Motor neuron (in vitro differentiated cells): Measurements from ENCODE around the gene CLCN2. TPM values are rescaled to one million over a fixed set of nuclear protein-coding genes. Genes with fewer than 3 reads are reported as not detected.

Source experiments
- ATAC-seq, 8 experiments: fragments of 200-7000 bp; cut with Tn5 transposase; replicated peaks in 6 of 8; 2 replicates each; pipeline ENCODE4 v1.8.0; 2021; ENCODE audit warnings: mild to moderate bottlenecking in 8 of 8, moderate library complexity in 8 of 8
- H3K27ac ChIP-seq, 2 donors: fragments of 250-450 bp; sonication (Bioruptor Pico); 2 replicates each; pipeline ENCODE4 v1.9.0; 2021; ENCODE audit warnings: antibody characterized with exemption in 2 of 2, mild to moderate bottlenecking in 2 of 2, moderate library complexity in 1 of 2
- H3K4me1 ChIP-seq, 2 donors: fragments of 250-450 bp; sonication (Bioruptor Pico); replicated peaks in 1 of 2; 2 replicates each; pipeline ENCODE4 v1.6.1; 2021; ENCODE audit warnings: antibody characterized with exemption in 2 of 2, mild to moderate bottlenecking in 2 of 2, moderate library complexity in 1 of 2
- H3K4me3 ChIP-seq, 5 donors: fragments of 250-450 bp; sonication (Bioruptor Pico); 2 replicates each; pipeline ENCODE4 v1.9.0; 2021; ENCODE audit warnings: antibody characterized with exemption in 5 of 5, mild to moderate bottlenecking in 5 of 5, moderate library complexity in 4 of 5
- WGBS, 10 experiments: fragments of 450-650 bp; shearing (Covaris generic); methylation state at CpG; one replicate each; pipeline ENCODE4 v1.0.0; 2022; 5-methylcytosine and 5-hydroxymethylcytosine counted together
- in situ Hi-C, 9 experiments: fragments of 400-800 bp; cut with MboI; loops; one replicate each; pipeline ENCODE4 v1.15.0; 2021; ENCODE audit warnings: low sequenced_read_pairs in 9 of 9, low pct_unique_long_range_greater_than_20kb in 2 of 9; ENCODE audit not compliant: unreplicated experiment in 9 of 9
- total RNA-seq, 8 experiments: library from RNA; unstranded; fragments of 300-600 nt; gene quantifications; 2 replicates each; pipeline versions ENCODE4 v1.2.3 to v1.2.4, GENCODE V29; 2022

CLCN2 gene
- 10 to 100 TPM in 5 of 8 experiments, 1 to 10 TPM in 3; 6.1 to 30.9 (median 13.1) TPM for total RNA-seq

DNA sequence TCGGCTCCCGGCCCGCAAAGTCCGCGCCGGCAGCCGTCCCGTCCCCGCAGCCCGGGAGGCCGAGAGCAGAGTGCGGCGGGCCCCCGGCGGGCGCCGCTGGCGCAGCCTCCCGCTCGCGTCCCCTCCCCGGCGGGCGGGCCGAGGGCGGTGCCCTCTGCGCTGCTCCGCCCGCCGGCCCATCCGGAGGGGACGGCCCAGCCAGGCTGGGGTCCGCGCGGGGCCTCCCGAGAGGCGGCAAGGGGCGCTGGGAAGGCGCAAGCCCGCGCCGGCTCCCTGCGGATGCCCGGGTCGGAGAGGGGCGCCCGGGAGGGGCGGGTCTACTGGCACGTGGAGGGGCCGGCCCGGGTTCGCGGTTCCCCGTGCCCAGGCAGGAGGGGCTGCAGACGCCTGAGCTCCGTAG lies at the start of gene CLCN2, which contains the start of gene POLR2H:
Gene CLCN2, minus strand, starts transcription at position 74 of the 400 bp plus-strand sequence. CDS start 126 bp downstream, outside the sequence.
Gene POLR2H, plus strand, starts transcription at position 179 of the 400 bp plus-strand sequence. CDS start 1,783 bp downstream, outside the sequence.
- in situ Hi-C loops: loop anchor here in 5 of 9 experiments (25.0 kb wide), 3 partner anchors 176 to 426 kb away; no protein-coding TSS in a partner anchor
- WGBS, 10 experiments: 0% methylated on average over 1 of the region's 56 CpGs; no CpG with 5 or more reads in 8 of the 10 experiments
- Histone ChIP-seq H3K4me1 (peaks cover 23 to 30% of the 10 kb centered on the region in 2 donors), H3K27ac (peak within 1 kb of the TSS; percentile 99 to 100), H3K4me3 (peak within 1 kb of the TSS; percentile 56 to 78 (median 67))
- ATAC-seq: peak; percentile 15 to 59 (median 52)

DNA sequence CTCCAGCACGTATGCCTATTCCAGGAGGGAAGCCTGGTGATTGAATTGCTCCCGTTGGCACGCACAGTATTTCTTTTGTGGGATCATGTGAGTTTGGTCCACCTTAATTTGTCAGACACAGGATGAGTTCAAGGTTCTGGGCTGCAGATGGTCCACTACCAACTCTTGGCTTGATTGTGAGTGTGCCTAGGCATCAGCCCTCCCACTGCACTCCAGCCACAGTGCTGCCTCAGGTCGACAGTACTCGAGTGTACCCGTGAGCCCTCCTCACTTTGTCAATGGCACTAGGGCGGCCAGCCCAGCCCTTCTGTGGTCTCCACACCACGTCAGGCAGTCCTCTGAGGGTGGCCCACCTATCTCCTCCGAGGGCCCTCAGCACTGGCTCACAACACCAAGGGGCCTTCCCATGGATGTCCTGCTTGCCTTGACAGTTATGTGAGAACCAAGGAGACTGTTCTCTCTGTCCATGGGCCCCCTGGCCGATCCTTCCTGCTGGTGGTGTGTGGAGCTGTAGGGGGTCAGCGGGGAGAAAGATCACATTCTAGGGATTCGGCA lies 48.6 kb upstream of the CLCN2 start:
- ATAC-seq: no peak
- in situ Hi-C loops: loop anchor here in 1 of 9 experiments (25.0 kb wide), 1 partner anchor 127 kb away; no protein-coding TSS in a partner anchor
- peaks cover 2 to 7% of the 10 kb centered on the region in 2 donors for H3K4me1 ChIP-seq
- WGBS, 10 experiments: 66 to 100% (median 90%) methylated on average over 1 to 7 of the region's 12 CpGs; no CpG with 5 or more reads in 1 of the 10 experiments
- H3K4me3 ChIP-seq: no peak overlapping the region
- no peak overlapping the region for H3K27ac ChIP-seq

DNA sequence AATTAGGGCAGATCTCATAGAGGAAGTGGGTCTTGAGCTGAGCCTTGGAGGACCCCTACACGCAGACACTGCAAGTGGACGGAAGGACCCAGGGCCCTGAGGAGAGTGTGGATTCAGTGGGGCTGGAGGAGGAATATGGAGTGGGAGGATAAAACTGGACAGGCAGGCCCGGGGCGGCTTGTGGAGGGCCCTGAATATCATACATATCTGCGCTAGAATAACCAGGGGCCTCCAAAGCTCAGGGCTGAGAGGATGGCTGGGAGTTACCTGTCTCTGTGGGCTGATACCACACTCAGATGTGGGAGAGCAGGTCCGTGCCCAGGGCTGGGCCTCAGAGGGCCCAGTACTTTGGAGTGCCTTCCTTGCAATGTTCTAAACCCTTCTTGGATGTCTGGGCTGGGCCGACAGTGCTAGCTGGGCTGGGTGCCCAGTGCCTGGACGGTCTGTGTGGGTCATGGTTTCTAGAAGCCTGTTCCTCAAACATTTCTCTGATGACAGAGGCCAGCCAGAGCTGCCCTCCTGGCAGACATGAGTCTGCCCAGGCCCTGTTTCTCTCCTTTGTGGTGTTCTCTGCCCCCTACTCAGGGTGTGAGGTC lies 48.0 kb upstream of the CLCN2 start:
- WGBS, 10 experiments: 20 to 100% (median 70%) methylated on average over 1 to 3 of the region's 8 CpGs; no CpG with 5 or more reads in 6 of the 10 experiments
- in situ Hi-C loops: loop anchor here in 1 of 9 experiments (25.0 kb wide), 1 partner anchor 128 kb away; no protein-coding TSS in a partner anchor
- Histone ChIP-seq H3K4me1 (peaks cover 0 to 1% of the 10 kb centered on the region in 2 donors), H3K27ac (no peak overlapping the region), H3K4me3 (no peak overlapping the region)
- ATAC-seq: peak in 2 of 8 experiments; percentile 30 to 55

DNA sequence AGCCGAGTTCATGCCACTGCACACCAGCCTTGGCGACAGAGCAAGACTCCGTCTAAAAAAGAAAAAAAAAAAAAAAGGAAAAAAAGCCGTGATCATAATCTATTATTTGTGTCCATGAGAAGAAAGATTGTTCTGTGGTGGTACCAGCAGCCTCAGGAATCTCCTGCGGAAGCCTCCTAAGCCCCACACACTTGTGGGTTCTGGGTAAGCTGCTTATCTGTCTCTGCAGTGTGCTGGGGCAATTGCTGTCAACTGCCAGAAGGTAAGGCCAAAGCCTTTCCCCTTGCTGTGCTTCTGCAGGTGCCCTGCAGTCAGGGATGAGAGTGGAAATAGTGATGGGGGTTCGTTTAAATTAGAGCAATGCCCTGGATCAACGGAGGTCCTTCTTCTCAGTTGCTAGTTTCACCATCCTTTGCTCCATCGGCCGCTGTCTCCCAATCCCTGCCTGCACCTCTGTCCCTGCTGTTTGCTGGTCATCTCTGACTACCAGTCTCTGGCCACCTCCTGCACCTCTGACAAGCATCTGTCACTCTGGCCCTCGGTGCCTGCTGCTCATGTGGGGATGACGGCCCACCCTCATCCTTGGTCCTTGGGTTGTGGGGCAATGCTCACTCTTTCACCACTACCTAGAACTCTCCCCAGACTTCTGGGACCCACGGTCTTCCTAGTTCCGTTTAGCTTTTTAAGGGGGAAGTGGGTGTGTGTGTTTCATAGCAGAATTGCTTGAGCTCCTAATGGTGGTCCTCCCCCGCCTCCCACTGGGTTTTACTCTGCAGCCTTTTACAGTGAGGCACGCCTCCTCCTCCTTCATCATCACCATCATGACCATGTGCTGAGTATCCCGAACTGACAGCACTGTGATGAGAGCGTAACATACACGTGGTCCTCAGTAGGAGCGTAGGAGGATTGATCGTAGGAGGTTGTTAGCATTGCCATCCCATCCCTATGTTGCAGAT lies 43.9 kb upstream of the CLCN2 start:
- Histone ChIP-seq H3K4me3 (no peak overlapping the region), H3K4me1 (peaks cover 0 to 2% of the 10 kb centered on the region in 2 donors), H3K27ac (no peak overlapping the region)
- WGBS, 10 experiments: 49 to 95% (median 86%) methylated on average over 4 to 12 of the region's 20 CpGs; no CpG with 5 or more reads in 1 of the 10 experiments
- in situ Hi-C loops: loop anchor here in 1 of 9 experiments (25.0 kb wide), 1 partner anchor 132 kb away; no protein-coding TSS in a partner anchor
- no peak for ATAC-seq

DNA sequence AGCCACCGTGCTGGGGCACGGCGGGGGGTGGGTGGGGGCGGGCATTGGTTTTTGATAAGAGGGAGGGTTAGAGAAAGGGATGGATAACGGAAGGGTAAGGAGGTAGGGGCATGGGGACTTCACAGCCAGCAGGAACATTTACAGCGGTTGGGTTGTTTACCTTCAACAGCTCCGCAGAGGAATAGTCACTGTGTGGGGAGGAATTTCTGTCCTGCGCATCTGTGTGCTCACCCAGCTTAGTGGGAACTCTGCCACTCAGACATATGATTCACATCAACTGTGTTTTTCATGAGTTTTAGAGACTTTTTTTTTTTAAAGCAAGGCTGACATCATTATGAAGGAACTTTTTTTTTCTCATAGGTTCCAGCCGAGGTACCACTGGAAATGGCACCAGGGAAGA lies 38.0 kb upstream of the CLCN2 start:
- 0 to 80% (median 35%) methylated on average over 1 to 5 of the region's 9 CpGs; no CpG with 5 or more reads in 2 of the 10 experiments for WGBS, 10 experiments
- in situ Hi-C loops: loop anchor here in 1 of 9 experiments (25.0 kb wide), 1 partner anchor 138 kb away; no protein-coding TSS in a partner anchor
- Histone ChIP-seq H3K27ac (no peak overlapping the region), H3K4me1 (peaks cover 0 to 2% of the 10 kb centered on the region in 2 donors), H3K4me3 (no peak overlapping the region)
- peak in 3 of 8 experiments; percentile 51 to 93 (median 83) for ATAC-seq

DNA sequence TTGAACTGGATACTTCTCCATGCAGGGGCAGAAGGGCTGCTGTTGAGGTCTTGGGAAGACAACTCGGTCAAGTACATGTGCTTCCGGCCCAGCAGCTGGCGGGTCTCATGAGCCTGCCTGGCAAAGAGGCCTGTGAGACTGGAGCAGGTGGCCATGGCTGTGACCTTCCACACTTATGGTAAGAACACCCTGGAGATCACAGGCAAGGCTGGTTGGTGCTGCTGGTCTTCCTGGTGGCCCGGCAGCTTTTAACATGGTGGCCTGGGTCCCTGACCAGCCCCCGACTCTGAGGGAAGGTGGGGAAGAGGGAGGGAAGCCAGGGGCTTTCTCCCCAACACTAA lies 33.9 kb upstream of the CLCN2 start:
- no peaks in the 10 kb centered on the region for H3K4me1 ChIP-seq
- WGBS, 10 experiments: 0 to 79% (median 60%) methylated on average over 1 to 2 of the region's 5 CpGs; no CpG with 5 or more reads in 5 of the 10 experiments
- ATAC-seq: no peak
- no peak overlapping the region for H3K4me3 ChIP-seq
- in situ Hi-C loops: loop anchor here in 1 of 9 experiments (25.0 kb wide), 1 partner anchor 142 kb away; no protein-coding TSS in a partner anchor
- H3K27ac ChIP-seq: no peak overlapping the region

DNA sequence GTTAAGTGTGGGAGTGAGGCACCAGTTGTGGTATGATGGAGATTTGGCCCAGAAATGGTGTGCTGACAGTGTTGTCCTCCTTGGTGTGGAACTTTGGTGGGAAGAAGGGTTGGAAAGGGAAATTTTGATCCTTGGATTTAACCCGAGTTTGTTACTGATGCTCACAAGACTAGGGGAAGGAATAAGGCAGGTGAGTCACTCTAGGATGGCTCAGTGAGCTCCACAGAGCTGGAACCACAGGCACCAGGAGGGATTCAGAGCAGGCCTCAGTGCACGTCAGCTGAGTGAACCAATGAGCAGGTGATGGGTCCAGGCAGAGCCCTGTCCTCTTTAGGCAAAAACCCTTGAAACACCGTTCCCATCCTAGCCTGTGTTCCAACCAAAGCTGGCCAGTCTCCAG lies 29.9 kb upstream of the CLCN2 start:
- Histone ChIP-seq H3K4me1 (peaks cover 0 to 7% of the 10 kb centered on the region in 2 donors), H3K27ac (no peak overlapping the region), H3K4me3 (no peak overlapping the region)
- ATAC-seq: peak in 1 of 8 experiments; percentile 5
- 0 to 88% (median 65%) methylated on average over 1 to 3 of the region's 3 CpGs; no CpG with 5 or more reads in 5 of the 10 experiments for WGBS, 10 experiments
- in situ Hi-C loops: loop anchor here in 1 of 9 experiments (25.0 kb wide), 1 partner anchor 146 kb away; no protein-coding TSS in a partner anchor

DNA sequence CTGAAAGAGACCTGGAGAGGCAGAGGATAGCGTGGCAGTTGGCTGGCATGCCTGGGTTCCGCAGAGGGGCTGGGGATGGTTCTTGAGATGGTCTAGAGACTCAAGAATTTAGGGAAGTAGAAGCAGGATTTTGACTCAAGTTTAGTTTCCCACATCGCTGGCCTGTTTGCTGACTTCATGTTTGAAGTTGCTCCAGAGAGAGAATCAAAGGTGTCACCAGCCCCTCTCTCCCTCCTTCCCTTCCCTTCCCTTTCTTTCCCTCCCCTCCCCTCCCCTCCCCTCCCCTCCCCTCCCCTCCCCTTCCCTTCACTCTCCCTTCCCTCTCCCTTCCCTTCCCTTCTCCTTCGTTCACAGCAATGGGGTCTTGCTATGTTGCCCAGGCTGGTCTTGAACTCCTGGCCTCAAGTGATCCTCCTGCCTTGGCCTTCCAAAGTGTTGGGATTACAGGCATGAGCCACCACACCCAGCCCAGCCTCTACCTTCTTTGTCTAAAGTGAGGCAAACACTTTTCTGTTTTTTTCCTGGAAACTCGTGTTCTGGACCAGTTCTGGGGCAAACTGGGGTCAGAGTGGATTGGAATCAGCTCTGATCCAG lies 28.6 kb upstream of the CLCN2 start:
- 33 to 100% (median 92%) methylated on average over 1 to 2 of the region's 5 CpGs; no CpG with 5 or more reads in 5 of the 10 experiments for WGBS, 10 experiments
- no peak for ATAC-seq
- in situ Hi-C loops: loop anchor here in 1 of 9 experiments (25.0 kb wide), 1 partner anchor 147 kb away; no protein-coding TSS in a partner anchor
- peaks cover 0 to 7% of the 10 kb centered on the region in 2 donors for H3K4me1 ChIP-seq
- no peak overlapping the region for H3K27ac ChIP-seq
- H3K4me3 ChIP-seq: no peak overlapping the region

DNA sequence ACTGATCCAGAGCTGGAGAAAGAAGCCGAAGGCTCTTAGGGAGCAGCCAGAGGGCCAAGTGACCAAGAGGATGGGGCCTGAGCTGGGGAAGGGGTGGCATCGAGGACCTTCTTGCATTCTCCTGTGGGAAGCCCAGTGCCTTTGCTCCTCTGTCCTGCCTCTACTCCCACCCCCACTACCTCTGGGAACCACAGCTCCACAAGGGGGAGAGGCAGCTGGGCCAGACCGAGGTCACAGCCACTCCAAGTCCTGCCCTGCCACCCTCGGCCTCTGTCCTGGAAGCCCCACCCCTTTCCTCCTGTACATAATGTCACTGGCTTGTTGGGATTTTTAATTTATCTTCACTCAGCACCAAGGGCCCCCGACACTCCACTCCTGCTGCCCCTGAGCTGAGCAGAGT lies 28.0 kb upstream of the CLCN2 start:
- Histone ChIP-seq H3K4me3 (no peak overlapping the region), H3K4me1 (peaks cover 0 to 7% of the 10 kb centered on the region in 2 donors), H3K27ac (no peak overlapping the region)
- WGBS, 10 experiments: 20 to 60% (median 42%) methylated on average over 1 to 4 of the region's 5 CpGs; no CpG with 5 or more reads in 4 of the 10 experiments
- in situ Hi-C loops: loop anchor here in 1 of 9 experiments (25.0 kb wide), 1 partner anchor 148 kb away; no protein-coding TSS in a partner anchor
- no peak for ATAC-seq

DNA sequence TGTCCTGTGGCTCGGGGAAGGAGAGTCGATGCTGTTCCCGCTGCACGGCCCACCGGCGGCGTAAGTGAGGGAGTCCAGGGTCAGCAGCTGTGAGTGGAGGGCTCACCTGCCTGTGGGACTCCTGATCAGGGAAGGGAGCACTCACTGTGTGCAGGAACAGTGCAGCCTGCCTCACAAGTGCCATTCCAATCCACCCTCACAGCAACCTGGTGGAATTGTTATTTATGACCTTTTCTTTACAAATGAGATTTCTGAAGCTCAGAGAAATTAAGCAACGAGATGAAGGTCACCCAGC lies 27.5 kb upstream of the CLCN2 start:
- H3K4me3 ChIP-seq: no peak overlapping the region
- WGBS, 10 experiments: 33 to 72% (median 60%) methylated on average over 1 to 5 of the region's 8 CpGs; no CpG with 5 or more reads in 7 of the 10 experiments
- H3K27ac ChIP-seq: no peak overlapping the region
- H3K4me1 ChIP-seq: peaks cover 0 to 7% of the 10 kb centered on the region in 2 donors
- in situ Hi-C loops: loop anchor here in 1 of 9 experiments (25.0 kb wide), 1 partner anchor 148 kb away; no protein-coding TSS in a partner anchor
- no peak for ATAC-seq

DNA sequence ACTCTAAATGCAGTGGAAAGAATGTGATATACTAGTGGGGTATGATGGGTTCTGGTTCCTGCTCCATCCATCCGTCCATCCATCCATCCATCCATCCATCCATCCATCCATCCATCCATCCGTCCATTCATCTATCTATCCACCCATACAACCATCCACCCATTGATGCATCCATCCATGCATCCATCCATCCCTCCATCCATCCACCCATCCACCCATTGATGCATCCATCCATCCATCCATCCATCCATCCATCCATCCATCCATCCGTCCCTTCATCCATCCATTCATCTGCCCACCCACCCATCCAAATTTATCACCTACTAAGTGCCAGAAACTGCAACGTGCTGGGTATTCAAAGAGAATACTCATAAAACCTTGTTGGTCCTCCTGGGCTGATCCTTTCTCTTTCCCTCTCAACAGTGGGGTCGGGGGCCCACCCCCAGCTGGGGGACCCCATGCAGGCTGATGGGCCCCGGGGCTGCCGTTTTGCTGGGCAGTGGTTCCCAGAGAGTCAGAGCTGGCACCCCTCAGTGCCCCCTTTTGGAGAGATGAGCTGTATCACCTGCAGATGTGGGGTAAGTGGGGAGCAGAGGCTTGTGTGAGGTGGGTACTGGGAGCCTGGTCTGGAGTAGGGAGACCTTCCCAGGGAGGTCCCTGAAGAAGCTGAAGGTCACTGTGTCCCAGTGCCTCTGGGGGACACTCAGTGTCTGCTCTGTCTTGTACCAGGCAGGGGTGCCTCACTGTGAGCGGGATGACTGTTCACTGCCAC lies 26.9 kb upstream of the CLCN2 start:
- 53 to 67% (median 62%) methylated on average over 1 to 2 of the region's 8 CpGs; no CpG with 5 or more reads in 6 of the 10 experiments for WGBS, 10 experiments
- H3K4me3 ChIP-seq: no peak overlapping the region
- in situ Hi-C loops: loop anchor here in 1 of 9 experiments (25.0 kb wide), 1 partner anchor 149 kb away; no protein-coding TSS in a partner anchor
- no peak overlapping the region for H3K27ac ChIP-seq
- no peak for ATAC-seq
- H3K4me1 ChIP-seq: peaks cover 0 to 7% of the 10 kb centered on the region in 2 donors
